T-helper 2 cell treated with Interferon-gamma antibody and Interleukin-4, amounts not matched to agents 5 μg/mL and 100 μg/mL, for 36 hours (primary cell): ENCODE measurements around the gene TXNDC9.
A peak's percentile ranks its signal among the peaks of the same experiment; 100 is the strongest.
"Not testable (repeated sequence)": the region's sequence is repeated elsewhere in the genome, so short reads cannot be mapped to it uniquely, and the experiment has no call there.

Experiments used
- DNase-seq: peaks from one replicate; pipeline ENCODE4 v3.0.0; 2021; ENCODE audit warnings: low spot score
- H3K27ac Mint-ChIP-seq: one replicate; pipeline ENCODE4 v1.8.0; 2021; ENCODE audit warnings: mild to moderate bottlenecking, mixed read lengths
- H3K27me3 Mint-ChIP-seq: one replicate; pipeline ENCODE4 v1.8.0; 2021; ENCODE audit warnings: low read depth, mixed read lengths
- H3K36me3 Mint-ChIP-seq: one replicate; pipeline ENCODE4 v1.8.0; 2021; ENCODE audit warnings: low read depth, mixed read lengths
- H3K4me1 Mint-ChIP-seq: one replicate; pipeline ENCODE4 v1.8.0; 2021; ENCODE audit warnings: low read depth, mixed read lengths
- H3K4me3 Mint-ChIP-seq: one replicate; pipeline ENCODE4 v1.8.0; 2022; ENCODE audit warnings: mild to moderate bottlenecking, moderate library complexity, mixed read lengths
- H3K9me3 Mint-ChIP-seq: one replicate; pipeline ENCODE4 v1.8.0; 2021; ENCODE audit warnings: mixed read lengths

The TXNDC9 gene

DNA sequence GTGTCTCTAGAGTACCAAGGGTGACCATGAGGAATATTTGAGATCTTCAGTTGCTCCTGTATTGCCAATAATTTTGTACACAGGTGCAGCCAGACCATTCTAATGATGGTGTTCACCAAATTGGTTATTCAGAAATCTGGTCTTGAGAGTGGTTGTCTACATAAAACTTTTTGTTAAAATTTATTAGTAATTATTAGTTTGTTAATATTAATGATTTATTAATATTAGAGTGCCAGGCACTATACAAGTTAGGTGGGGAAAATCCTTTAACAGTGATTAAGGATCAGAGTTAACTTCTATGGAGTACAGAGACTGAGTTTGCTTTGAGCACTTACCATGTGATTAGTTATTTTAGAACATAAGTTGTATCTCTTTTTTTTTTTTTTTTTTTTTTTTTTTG is 10.1 kb upstream of the TXNDC9 start:
- no peak for DNase-seq
- H3K27me3 Mint-ChIP-seq: no peaks in the 10 kb centered on the region
- peaks cover 27% of the 10 kb centered on the region for H3K4me1 Mint-ChIP-seq
- no peaks in the 10 kb centered on the region for H3K9me3 Mint-ChIP-seq
- H3K4me3 Mint-ChIP-seq: no peak overlapping the region
- H3K36me3 Mint-ChIP-seq: peaks cover 3% of the 10 kb centered on the region
- no peak overlapping the region for H3K27ac Mint-ChIP-seq

DNA sequence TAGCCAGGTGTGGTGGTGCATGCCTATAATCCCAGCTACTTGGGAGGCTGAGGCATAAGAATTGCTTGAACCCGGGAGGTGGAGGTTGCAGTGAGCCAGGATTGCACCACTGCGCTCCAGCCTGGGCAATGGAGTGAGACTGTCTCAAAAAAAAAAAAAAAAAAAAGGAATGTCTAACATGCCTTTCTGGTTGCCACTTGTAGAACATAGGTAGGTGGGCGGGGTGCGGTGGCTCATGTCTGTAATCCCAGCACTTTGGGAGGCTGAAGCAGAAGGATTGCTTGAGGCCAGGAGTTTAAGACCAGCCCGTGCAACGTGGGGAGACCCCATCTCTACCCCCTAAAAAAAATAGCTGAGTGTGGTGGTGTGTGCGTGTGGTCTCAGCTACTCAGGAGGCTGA is 9.3 kb upstream of the TXNDC9 start:
- H3K4me3 Mint-ChIP-seq, DNase-seq, H3K27ac Mint-ChIP-seq, H3K36me3 Mint-ChIP-seq, H3K9me3 Mint-ChIP-seq, H3K27me3 Mint-ChIP-seq: not testable (repeated sequence)
- H3K4me1 Mint-ChIP-seq: peaks cover 27% of the 10 kb centered on the region

GRCh38 chr2:99342536-99342935 is 6.4 kb upstream of the TXNDC9 start:
- H3K27me3 Mint-ChIP-seq: no peaks in the 10 kb centered on the region
- DNase-seq: no peak
- H3K4me1 Mint-ChIP-seq: peaks cover 17% of the 10 kb centered on the region
- no peaks in the 10 kb centered on the region for H3K9me3 Mint-ChIP-seq
- H3K4me3 Mint-ChIP-seq: no peak overlapping the region
- H3K27ac Mint-ChIP-seq: peak overlapping the region; percentile 2
- H3K36me3 Mint-ChIP-seq: no peaks in the 10 kb centered on the region

DNA sequence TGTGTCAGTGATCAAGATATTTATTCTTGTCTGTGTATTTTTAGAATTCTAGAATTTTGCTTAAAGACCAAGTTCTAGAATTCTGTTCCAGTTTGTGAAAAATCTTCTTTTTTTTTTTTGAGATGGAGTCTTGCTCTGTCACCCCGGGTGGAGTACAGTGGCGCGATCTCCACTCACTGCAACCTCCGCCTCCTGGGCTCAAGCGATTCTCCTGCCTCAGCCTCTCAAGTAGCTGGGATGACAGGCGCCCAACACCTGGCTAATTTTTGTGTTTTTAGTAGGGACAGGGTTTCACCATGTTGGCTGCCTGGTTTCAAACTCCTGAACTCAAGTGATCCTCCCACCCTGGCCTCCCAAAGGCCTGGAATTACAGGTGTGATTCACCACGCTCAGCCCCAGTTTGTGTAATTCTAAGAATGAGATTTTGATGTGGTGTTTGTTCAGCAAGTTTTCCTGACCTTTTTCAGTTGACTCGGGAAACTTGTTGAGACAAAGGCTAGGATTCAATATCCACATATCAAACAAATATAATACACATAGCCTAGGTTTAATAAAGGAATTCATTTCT is 4.6 kb upstream of the TXNDC9 start:
- Mint-ChIP-seq H3K4me3 (no peak overlapping the region), H3K27me3 (no peaks in the 10 kb centered on the region), H3K9me3 (no peaks in the 10 kb centered on the region), H3K27ac (no peak overlapping the region), H3K36me3 (no peaks in the 10 kb centered on the region), H3K4me1 (peaks cover 14% of the 10 kb centered on the region)
- no peak for DNase-seq

DNA sequence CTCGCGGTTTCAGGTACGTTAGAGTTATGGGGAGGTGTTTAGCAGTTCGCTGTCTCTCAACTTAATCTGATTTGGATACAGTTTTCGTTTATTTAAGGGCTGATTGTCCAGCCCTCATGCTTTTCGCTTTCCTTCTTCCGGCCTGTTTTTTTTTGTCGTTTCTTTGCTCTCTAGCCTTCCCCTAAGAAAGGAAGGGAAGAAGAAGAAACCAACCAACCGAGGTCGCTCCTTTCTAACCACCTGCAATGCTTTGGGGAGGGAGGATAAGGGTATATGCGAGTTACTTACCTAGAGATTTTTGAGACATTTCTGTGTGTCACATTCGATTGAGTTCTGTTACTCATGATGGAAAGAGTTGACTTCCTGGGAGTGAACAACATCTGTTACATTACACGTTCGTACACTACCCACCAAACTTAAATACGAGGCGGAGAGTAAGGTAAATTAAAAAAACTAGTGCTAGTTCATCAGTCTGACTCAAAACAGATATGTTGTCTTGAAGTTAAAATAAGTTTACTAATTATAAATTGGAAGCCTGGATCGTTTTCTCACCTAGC is 2.0 kb upstream of the TXNDC9 start:
- Mint-ChIP-seq H3K36me3 (peaks cover 5% of the 10 kb centered on the region), H3K4me1 (peaks cover 25% of the 10 kb centered on the region), H3K4me3 (no peak overlapping the region), H3K27me3 (no peaks in the 10 kb centered on the region), H3K9me3 (no peaks in the 10 kb centered on the region), H3K27ac (no peak overlapping the region)
- no peak for DNase-seq

- Mint-ChIP-seq H3K4me1 (peaks cover 28% of the 10 kb centered on the region), H3K27ac (no peak within 1 kb of the TSS), H3K27me3 (no peaks in the 10 kb centered on the region), H3K4me3 (no peak within 1 kb of the TSS), H3K36me3 (peaks cover 12% of the 10 kb centered on the region), H3K9me3 (no peaks in the 10 kb centered on the region)
- DNase-seq: peak; percentile 96
Observed at GRCh38 chr2:99337113-99338028, 1.2 kb upstream of the TXNDC9 start, which contains the start of gene EIF5B. Gene EIF5B, plus strand, starts transcription at chr2:99337389. Its CDS starts 166 bp downstream, at chr2:99337555.

DNA sequence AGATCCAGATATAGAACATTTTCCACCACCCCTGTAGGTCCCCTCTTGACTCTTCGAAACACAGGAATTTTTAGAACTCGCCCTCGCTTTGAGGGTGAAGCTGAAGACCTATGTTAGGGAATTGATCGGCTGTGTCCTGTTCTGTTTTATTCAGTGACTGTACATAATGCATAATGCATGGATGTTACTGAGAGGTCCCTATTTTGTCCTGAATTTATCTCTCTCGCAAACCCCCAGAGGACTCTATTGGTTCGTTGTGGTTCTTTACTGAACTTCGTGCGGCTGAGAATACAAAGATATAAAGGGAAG is 625 bp upstream of the TXNDC9 start:
- no peak for DNase-seq
- no peak overlapping the region for H3K4me3 Mint-ChIP-seq
- H3K27me3 Mint-ChIP-seq: no peaks in the 10 kb centered on the region
- H3K36me3 Mint-ChIP-seq: peaks cover 18% of the 10 kb centered on the region
- H3K9me3 Mint-ChIP-seq: no peaks in the 10 kb centered on the region
- H3K4me1 Mint-ChIP-seq: peaks cover 26% of the 10 kb centered on the region
- no peak overlapping the region for H3K27ac Mint-ChIP-seq

GRCh38 chr2:99325384-99325783 is 10.7 kb downstream of the TXNDC9 start:
- Mint-ChIP-seq H3K27me3 (no peaks in the 10 kb centered on the region), H3K4me3 (no peak overlapping the region), H3K4me1 (no peaks in the 10 kb centered on the region), H3K27ac (no peak overlapping the region), H3K9me3 (no peaks in the 10 kb centered on the region), H3K36me3 (peaks cover 46% of the 10 kb centered on the region)
- DNase-seq: no peak

DNA sequence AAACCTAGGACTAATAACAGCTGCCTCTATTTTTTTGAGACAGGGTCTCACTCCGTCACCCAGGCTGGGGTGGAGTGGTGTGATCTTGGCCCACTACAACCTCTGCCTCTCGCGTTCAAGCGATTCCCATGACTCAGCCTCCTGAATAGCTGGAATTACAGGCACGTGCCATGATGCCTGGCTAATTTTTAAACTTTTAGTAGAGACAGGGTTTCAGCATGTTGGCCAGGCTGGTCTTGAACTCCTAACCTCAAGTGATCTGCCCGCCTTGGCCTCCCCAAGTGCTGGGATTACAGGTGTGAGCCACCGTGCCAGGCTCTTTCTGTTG is 18.3 kb downstream of the TXNDC9 start:
- not testable (repeated sequence) for H3K27me3 Mint-ChIP-seq, H3K27ac Mint-ChIP-seq, H3K9me3 Mint-ChIP-seq, DNase-seq, H3K4me3 Mint-ChIP-seq, H3K4me1 Mint-ChIP-seq
- H3K36me3 Mint-ChIP-seq: peaks cover 38% of the 10 kb centered on the region

DNA sequence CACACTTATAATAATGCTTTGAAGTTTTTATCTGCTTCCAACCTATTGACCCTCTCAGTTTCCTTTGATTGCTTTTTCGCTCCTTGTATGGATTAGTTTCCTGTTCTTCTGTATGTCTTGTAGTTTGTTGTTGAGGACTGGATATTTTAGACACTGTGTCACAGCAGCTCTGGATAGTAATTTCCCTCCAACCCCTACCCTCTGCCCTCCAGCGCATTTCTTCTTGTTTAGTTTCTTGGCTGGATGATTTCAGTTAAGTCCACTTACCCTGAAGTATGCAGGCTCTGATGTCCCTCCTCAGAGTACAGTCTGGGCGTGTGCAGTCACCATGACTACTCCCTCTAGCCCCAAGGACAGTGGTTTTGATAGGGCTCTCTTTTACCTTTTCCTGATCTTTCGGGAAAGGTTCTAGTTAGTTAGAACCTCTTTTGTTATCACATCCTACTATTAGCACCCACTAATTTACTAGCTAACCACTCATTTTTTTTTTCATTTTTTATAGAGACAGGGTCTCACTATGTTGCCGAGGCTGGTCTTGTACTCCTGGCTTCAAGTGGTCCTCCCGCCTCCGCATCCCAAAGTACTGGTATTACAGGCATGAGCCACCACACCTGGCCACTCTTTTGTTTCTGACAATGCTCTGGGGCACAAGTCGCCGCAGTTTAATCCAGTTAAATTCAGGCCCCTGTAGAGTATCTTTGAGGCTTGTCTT is 18.8 kb downstream of the TXNDC9 start:
- Mint-ChIP-seq H3K27ac (no peak overlapping the region), H3K27me3 (no peaks in the 10 kb centered on the region), H3K9me3 (no peaks in the 10 kb centered on the region), H3K4me3 (no peak overlapping the region), H3K36me3 (peaks cover 37% of the 10 kb centered on the region), H3K4me1 (no peaks in the 10 kb centered on the region)
- no peak for DNase-seq

GRCh38 chr2:99301097-99301496 is 35.0 kb downstream of the TXNDC9 start, which contains the start of gene LYG1:
Gene LYG1, minus strand, starts transcription at chr2:99301197. Its CDS starts 5,527 bp downstream, at chr2:99295670.
- H3K36me3 Mint-ChIP-seq: peaks cover 15% of the 10 kb centered on the region
- H3K4me1 Mint-ChIP-seq, DNase-seq, H3K27ac Mint-ChIP-seq, H3K9me3 Mint-ChIP-seq, H3K4me3 Mint-ChIP-seq, H3K27me3 Mint-ChIP-seq: not testable (repeated sequence)

- H3K27me3 Mint-ChIP-seq: no peaks in the 10 kb centered on the region
- H3K36me3 Mint-ChIP-seq: peaks cover 10% of the 10 kb centered on the region
- DNase-seq: no peak
- H3K4me3 Mint-ChIP-seq: no peak overlapping the region
- no peaks in the 10 kb centered on the region for H3K4me1 Mint-ChIP-seq
- H3K9me3 Mint-ChIP-seq: no peaks in the 10 kb centered on the region
- no peak overlapping the region for H3K27ac Mint-ChIP-seq
Observed at GRCh38 chr2:99299580-99299979, 36.6 kb downstream of the TXNDC9 start.

- Mint-ChIP-seq H3K4me3 (no peak overlapping the region), H3K9me3 (no peaks in the 10 kb centered on the region), H3K4me1 (no peaks in the 10 kb centered on the region), H3K27ac (no peak overlapping the region), H3K27me3 (no peaks in the 10 kb centered on the region), H3K36me3 (peaks cover 7% of the 10 kb centered on the region)
- no peak for DNase-seq
Observed at GRCh38 chr2:99297994-99298393, 38.1 kb downstream of the TXNDC9 start.

- no peaks in the 10 kb centered on the region for H3K27me3 Mint-ChIP-seq
- H3K4me3 Mint-ChIP-seq: no peak overlapping the region
- peaks cover 8% of the 10 kb centered on the region for H3K36me3 Mint-ChIP-seq
- no peaks in the 10 kb centered on the region for H3K4me1 Mint-ChIP-seq
- no peak overlapping the region for H3K27ac Mint-ChIP-seq
- H3K9me3 Mint-ChIP-seq: peaks cover 4% of the 10 kb centered on the region
- DNase-seq: no peak
Observed at GRCh38 chr2:99285526-99285925, 50.6 kb downstream of the TXNDC9 start.
